SU-DHL-6 (cell line): Measurements from ENCODE around the gene SYDE2.

Experiments
- H2AFZ ChIP-seq: fragments of 200-600 bp; sonication (generic); 2 replicates; pipeline ENCODE4 v1.6.1; 2014; ENCODE audit warnings: low read depth, mild to moderate bottlenecking, moderate library complexity, mixed read lengths, antibody characterized with exemption, low read length; ENCODE audit not compliant: severe bottlenecking
- H3F3A ChIP-seq: fragments of 200-600 bp; shearing (Covaris generic); 2 replicates; pipeline ENCODE4 v1.6.0; 2016; ENCODE audit warnings: antibody characterized with exemption, mild to moderate bottlenecking; ENCODE audit not compliant: insufficient read depth
- H3K27ac ChIP-seq: fragments of 200-600 bp; sonication (generic); 2 replicates; pipeline ENCODE4 v1.5.1; 2016; ENCODE audit warnings: low read depth, mild to moderate bottlenecking, low read length, moderate library complexity, mixed read lengths
- H3K27me3 ChIP-seq: fragments of 200-600 bp; sonication (generic), shearing (Covaris generic); 2 replicates; pipeline ENCODE4 v1.6.0; 2014; ENCODE audit warnings: mild to moderate bottlenecking, low read length
- H3K36me3 ChIP-seq: fragments of 200-600 bp; sonication (generic); 2 replicates; pipeline ENCODE4 v1.6.1; 2014; ENCODE audit warnings: mild to moderate bottlenecking, low read length, mixed read lengths
- H3K4me2 ChIP-seq: fragments of 300-600, 200-600 bp; shearing (Covaris generic), sonication (generic); 2 replicates; pipeline ENCODE4 v1.6.0; 2014; ENCODE audit warnings: low read length, low read depth, mild to moderate bottlenecking; ENCODE audit not compliant: poor library complexity, severe bottlenecking
- H3K4me3 ChIP-seq: fragments of 200-600 bp; sonication (generic); 2 replicates; pipeline ENCODE4 v1.5.1; 2014; ENCODE audit warnings: antibody characterized with exemption, low read length, mild to moderate bottlenecking, mixed read lengths; ENCODE audit not compliant: insufficient read depth, poor library complexity, severe bottlenecking
- H3K79me2 ChIP-seq: fragments of 200-600 bp; sonication (generic); 2 replicates; pipeline ENCODE4 v1.6.1; 2014; ENCODE audit warnings: mild to moderate bottlenecking, low read length, moderate library complexity; ENCODE audit not compliant: insufficient read depth
- H3K9ac ChIP-seq: fragments of 200-600 bp; sonication (generic); 2 replicates; pipeline ENCODE4 v1.7.0; 2014; ENCODE audit warnings: mild to moderate bottlenecking, low read length
- H3K9me2 ChIP-seq: fragments of 200-600 bp; sonication (generic); replicated peaks from 2 replicates; pipeline ENCODE4 v1.6.1; 2014; ENCODE audit warnings: low read length; ENCODE audit not compliant: insufficient read depth
- H3K9me3 ChIP-seq: fragments of 200-600 bp; sonication (generic); 2 replicates; pipeline ENCODE4 v1.6.1; 2014; ENCODE audit warnings: low read length, mixed read lengths; ENCODE audit not compliant: insufficient read depth
- H4K20me1 ChIP-seq: fragments of 200-600 bp; sonication (generic); 2 replicates; pipeline ENCODE4 v1.6.1; 2014; ENCODE audit warnings: low read depth, mild to moderate bottlenecking, antibody characterized with exemption, low read length, moderate library complexity, mixed read lengths
- CTCF ChIP-seq: fragments of 200-600 bp; sonication (generic); IDR thresholded peaks from one replicate; pipeline ENCODE4 v1.5.1; 2017; ENCODE audit warnings: antibody characterized with exemption, mild to moderate bottlenecking, low read length, moderate library complexity; ENCODE audit not compliant: insufficient read depth, poor library complexity, severe bottlenecking
- EZH2phosphoT487 ChIP-seq: fragments of 200-600 bp; sonication (generic), shearing (Covaris generic); conservative IDR thresholded peaks from 2 replicates; pipeline ENCODE4 v1.6.1; 2018; ENCODE audit warnings: mild to moderate bottlenecking, antibody characterized with exemption, low read length, moderate library complexity, mixed read lengths

SYDE2 gene

DNA sequence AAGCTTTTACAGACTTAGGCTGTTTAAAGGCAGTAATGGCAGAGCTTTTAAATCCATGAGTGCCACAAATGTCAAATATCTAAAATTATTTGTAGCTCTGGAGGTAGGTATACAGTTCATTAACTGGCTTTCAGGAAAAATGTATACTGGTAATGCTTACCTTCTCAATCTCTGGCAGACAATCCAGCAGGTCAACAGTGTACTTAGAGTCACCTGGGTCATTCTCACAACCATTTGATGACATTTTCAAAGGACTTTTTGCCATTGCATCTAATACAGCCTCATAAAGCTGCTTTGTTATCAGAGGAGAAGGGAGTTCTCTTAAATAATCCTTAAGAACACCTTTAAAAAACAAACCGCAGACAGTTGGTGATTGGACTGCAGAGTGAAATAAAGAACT is 31.9 kb downstream of the SYDE2 start:
- Histone ChIP-seq H2AFZ (no peak overlapping the region), H3F3A (no peaks in the 10 kb centered on the region), H3K9me2 (no peaks in the 10 kb centered on the region), H3K9ac (no peak overlapping the region), H4K20me1 (no peaks in the 10 kb centered on the region), H3K36me3 (no peaks in the 10 kb centered on the region), H3K27ac (no peak overlapping the region), H3K4me2 (no peak overlapping the region), H3K79me2 (no peaks in the 10 kb centered on the region), H3K9me3 (no peaks in the 10 kb centered on the region), H3K27me3 (no peaks in the 10 kb centered on the region), H3K4me3 (no peak overlapping the region)
- TF ChIP-seq EZH2phosphoT487 (no peak), CTCF (no peak)

DNA sequence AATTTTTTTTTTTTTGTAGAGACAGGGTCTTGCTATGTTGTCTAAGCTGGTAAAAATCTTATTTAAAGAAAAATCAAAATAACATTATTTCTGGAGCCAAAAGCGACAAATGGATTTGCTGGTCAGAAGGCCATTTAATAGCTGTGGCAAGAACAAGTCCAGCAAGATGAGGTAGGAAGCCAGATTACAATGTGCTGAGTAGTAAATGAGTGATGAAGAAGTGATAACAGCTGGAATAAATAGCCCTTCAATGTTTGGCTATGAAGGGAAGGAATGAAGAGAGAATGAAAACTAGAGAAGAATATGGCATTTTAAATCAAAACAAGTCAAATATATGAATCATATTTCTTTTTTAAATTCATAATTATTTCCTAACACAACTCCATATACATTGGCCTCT is 34.5 kb downstream of the SYDE2 start:
- Histone ChIP-seq H2AFZ (no peak overlapping the region), H3K4me2 (no peak overlapping the region), H3K79me2 (no peaks in the 10 kb centered on the region), H3K9me2 (no peaks in the 10 kb centered on the region), H3K27ac (no peak overlapping the region), H3K9me3 (no peaks in the 10 kb centered on the region), H3K36me3 (no peaks in the 10 kb centered on the region), H3K27me3 (no peaks in the 10 kb centered on the region), H3K4me3 (no peak overlapping the region), H3F3A (no peaks in the 10 kb centered on the region), H4K20me1 (no peaks in the 10 kb centered on the region), H3K9ac (no peak overlapping the region)
- TF ChIP-seq CTCF = no peak
- no peak for TF ChIP-seq EZH2phosphoT487

DNA sequence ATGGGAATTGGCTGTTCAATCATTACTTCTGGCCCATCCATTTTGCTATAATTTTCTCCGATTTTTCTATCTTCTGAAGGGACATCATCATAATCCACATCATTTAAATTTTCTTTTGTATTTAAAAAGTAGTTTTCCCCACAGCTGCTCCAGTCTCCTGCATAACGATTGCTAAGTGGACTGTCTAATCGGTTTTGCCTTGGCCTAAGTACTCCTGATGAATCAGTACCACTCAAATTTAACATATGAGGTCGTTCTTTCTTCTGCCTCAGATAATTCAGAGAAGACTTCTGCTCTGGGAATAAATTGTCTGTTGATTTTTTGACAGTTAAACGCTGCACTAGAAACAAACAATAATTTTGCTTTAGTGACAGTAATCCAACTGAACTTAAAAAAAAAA is 41.9 kb downstream of the SYDE2 start:
- Histone ChIP-seq H3K4me2 (no peak overlapping the region), H3F3A (no peaks in the 10 kb centered on the region), H3K4me3 (no peak overlapping the region), H3K79me2 (no peaks in the 10 kb centered on the region), H3K27me3 (no peaks in the 10 kb centered on the region), H3K9ac (no peak overlapping the region), H4K20me1 (no peaks in the 10 kb centered on the region), H2AFZ (no peak overlapping the region), H3K9me3 (no peaks in the 10 kb centered on the region), H3K9me2 (no peaks in the 10 kb centered on the region), H3K27ac (no peak overlapping the region), H3K36me3 (no peaks in the 10 kb centered on the region)
- TF ChIP-seq EZH2phosphoT487 (no peak), CTCF (no peak)

- Histone ChIP-seq H3K9ac (no peak overlapping the region), H2AFZ (no peak overlapping the region), H3K79me2 (no peaks in the 10 kb centered on the region), H3K4me3 (no peak overlapping the region), H3K9me2 (no peaks in the 10 kb centered on the region), H4K20me1 (no peaks in the 10 kb centered on the region), H3F3A (no peaks in the 10 kb centered on the region), H3K27ac (no peak overlapping the region), H3K4me2 (no peak overlapping the region), H3K27me3 (no peaks in the 10 kb centered on the region), H3K9me3 (no peaks in the 10 kb centered on the region), H3K36me3 (no peaks in the 10 kb centered on the region)
- TF ChIP-seq CTCF = no peak
- TF ChIP-seq EZH2phosphoT487 = no peak
Measured at GRCh38 chr1:85157436-85157835, 43.4 kb downstream of the SYDE2 start.
